ENCODE results near the gene AQP7.
"Not testable (repeated sequence)": the region's sequence is repeated elsewhere in the genome, so short reads cannot be mapped to it uniquely, and the experiment has no call there.

AQP7 gene

DNA sequence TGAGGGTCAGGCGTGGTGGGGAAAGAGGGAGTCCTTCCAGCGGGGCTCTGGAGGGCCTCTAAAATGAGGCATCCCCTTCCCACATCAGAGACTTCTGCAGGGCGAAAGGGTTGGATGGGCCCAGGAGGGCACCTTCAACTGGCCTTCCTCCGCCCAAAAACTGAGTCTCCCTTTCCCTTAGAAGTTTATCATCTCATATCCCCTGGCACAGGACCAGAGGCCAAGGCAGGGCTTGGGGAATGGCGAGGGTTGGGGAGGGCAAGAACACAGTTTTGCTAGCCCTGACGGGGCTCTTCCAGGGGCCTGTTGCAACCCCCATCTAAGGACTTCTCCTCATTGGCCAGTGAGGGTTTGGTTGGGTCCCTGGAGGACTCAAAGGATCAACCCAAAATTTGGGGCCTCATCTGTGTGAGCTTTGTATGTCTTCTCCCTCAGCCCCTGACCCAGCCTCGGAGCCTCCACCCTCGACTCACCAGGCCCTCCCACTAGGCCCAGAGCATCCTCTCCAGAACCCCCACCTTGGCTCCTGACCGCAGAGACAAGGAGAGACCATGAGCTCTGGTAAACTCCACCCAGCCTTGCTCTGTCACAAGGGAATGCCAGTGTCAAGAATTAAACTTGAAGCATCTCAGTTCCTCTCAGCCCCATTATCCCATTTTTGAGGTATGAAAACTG, 24.1 kb downstream of the AQP7 start:
- DNase-seq (ENCODE audit: extremely low spot score, insufficient read length, low read depth) (no peak), FAIRE-seq (no peak)

DNA sequence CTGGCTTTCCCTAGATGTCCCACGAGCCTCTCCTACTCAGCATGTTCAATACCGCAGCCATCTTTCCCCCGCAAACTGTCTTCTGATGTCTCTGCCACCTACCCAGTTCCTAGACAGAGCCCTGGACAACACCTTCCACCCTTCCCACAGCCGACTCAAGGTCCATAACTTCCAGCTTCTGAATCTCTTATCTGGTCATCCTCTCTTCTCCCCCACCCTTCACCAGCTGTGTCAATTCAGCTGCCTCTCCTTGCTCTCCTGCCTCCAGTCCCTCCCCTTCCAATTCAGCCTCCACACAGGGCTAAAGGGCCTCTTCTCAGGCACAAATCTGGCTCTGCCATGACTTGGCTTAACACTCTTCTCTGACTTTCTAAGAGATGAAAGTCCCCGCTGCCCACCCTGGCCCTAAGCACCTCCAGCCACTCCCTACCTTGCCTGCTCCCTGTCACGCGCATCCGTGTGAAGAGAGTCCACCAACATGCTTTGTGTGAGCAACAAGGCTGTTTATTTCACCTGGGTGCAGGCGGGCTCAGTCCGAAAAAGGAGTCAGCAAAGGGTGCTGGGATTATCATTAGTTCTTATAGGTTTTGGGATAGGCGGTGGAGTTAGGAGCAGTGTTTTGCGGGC, 25.2 kb downstream of the AQP7 start:
- no peak for FAIRE-seq

DNA sequence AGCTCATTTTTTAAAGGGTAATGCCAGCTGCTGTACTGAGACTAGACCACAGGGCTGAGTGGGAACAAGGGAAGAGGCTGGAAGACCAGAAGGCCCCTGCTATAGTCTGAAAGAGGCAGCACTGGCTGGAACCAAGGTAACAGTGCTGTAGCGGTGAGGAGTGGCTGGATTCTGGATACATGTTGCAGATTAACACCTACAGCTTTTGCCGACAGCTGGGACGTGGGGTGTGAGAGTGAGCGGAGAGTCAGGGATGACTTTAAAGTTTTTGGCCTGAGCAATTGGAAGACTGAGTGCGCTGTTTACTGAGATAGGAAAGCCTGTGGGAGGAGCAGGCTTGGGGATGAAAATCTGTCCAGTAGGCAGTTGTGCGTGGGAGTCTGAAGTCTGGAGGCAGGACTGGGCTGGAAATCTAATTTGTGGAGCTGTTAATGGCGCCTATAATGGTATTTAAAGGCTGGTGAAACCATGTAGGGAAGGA, 26.5 kb downstream of the AQP7 start:
- no peak for FAIRE-seq
- DNase-seq (ENCODE audit: extremely low spot score, insufficient read length, low read depth): no peak

More for the DNA sequence above, 25.2 kb downstream of the AQP7 start:
- no peak for DNase-seq (ENCODE audit: extremely low spot score, insufficient read length, low read depth)

DNA sequence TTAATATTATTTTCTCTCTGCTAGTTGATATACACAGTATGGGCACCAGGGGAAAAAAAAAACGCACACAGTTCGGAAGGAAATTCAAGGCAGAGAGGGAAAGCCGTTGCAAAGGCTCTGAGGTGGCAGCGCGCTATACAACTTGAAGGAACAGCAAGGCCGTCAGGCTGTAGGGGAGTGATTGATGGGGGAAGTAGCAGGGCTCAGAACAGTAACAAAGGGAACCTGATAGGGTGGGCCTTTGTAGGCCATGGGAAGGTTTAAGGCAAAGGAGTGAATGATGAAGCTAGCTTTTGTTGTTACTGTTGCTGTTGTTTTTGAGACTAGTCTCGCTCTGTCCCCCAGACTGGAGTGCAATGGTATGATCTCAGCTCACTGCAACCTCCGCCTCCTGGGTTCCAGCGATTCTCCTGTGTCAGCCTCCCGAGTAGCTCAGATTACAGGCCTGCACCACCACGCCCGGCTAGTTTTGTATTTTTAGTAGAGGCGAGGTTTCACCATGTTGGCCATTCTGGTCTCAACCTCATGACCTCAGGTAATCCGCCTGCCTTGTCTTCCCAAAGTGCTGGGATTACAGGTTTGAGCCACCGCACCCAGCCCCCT, 27.0 kb downstream of the AQP7 start:
- DNase-seq (ENCODE audit: extremely low spot score, insufficient read length, low read depth) (no peak), FAIRE-seq (no peak)

DNA sequence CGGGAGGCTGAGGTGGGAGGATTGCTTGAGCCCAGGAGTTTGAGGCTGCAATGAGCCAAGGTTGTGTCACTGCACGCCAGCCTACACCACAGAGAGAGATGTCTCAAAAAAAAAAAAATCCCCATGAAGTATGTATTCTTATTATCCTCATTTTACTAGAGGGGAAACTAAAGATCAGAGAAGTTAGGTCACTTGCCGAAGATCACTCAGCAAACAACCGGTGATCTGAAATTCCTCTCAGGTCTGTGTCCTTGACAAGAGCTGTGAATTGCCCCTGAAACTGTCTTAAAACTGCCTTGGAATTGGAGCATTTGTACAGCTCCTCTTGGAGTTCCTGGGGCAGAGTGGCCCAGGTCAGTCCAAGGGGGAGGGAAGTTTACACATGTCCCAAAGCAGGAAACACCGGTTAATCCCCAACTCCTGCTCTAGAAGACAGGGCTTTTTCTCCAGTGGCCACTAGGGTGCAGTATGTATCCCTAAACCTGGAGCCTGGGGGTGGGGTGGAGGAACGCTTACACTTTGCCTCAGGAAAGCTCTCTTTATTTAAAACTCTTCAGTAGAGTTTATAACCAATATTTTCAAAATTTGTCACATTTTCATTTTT, 27.6 kb downstream of the AQP7 start:
- peak; percentile 29 for DNase-seq (ENCODE audit: extremely low spot score, insufficient read length, low read depth)
- peak; percentile 87 for FAIRE-seq

DNA sequence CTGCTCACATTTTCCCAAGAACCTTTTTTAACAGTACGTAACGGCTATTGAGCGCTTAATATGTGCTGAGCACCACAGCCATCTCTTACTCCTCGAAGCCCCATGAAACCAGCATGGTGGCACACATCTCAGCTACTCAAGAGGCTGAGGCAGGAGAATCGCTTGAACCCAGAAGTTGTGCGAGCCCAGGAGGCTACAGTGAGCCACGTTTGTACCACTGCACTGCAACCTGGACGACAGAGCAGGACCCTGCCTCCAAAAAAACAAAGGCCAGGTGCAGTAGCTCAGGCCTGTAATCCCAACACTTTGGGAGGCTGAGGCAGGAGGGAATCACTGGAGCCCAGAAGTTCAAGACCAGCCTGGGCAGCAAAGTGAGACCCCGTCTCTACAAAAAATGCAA, 28.2 kb downstream of the AQP7 start:
- no peak for FAIRE-seq
- no peak for DNase-seq (ENCODE audit: extremely low spot score, insufficient read length, low read depth)

DNA sequence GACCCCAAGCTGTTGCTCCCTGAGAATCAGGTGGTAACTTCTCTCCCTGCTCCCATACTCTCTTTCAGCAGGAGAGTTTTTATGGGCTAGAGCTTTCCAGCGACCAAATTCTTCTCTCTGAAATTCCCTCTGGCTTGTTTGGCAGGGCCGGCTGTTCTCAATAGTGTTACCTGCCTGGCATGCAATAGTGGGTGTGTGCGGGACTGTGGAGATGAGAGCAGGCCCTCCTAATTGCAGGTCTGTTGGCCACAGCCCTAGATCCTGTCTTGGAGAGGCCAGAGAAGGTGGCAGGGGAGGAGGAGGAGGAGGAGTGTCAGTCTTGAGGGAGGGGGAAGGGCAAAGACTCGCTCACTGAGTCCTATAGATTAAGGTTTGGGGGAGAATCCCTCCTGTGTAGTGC, 29.5 kb downstream of the AQP7 start:
- no peak for DNase-seq (ENCODE audit: extremely low spot score, insufficient read length, low read depth)
- FAIRE-seq: no peak

DNA sequence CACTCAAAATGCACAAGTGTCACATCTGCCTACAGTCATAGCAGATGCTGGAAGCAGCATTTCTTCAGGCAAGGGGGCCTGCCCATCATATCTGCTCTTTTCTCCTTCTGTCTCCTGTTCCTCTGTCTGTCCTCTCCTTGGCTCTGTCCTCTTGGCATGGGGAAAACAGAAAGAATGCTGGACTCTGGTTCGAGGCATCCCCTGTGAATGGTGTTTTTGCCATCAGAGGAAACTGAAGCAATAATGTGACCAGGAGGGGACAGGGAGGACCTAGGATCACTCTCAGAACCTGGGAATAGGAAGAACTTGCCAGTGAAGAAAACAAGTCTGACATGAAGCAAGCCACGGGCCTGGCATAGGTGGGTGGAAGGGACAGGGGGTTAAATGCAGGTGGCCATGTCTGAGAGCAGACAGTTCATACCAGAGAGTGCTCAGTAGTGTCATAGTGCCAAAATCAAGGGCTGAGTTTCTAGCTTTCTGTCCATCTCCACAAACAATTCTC, 35.3 kb downstream of the AQP7 start:
- no peak for FAIRE-seq
- no peak for DNase-seq (ENCODE audit: extremely low spot score, insufficient read length, low read depth)

DNA sequence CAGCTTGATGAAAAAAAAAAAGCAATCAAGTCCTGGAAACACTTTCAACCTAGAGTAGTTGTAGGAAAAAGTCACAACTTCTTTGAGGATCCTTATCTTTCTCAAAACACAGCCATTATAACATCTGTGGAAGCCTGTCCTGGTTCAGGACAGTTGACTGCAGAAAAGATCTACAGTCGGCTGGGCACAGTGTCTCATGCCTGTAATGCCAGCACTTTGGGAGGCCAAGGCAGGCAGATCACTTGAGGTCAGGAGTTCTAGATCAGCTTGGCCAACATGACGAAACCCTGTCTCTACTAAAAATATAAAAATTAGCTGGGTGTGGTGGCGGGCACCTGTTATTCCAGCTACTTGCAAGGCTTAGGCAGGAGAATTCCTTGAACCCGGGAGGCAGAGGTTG, 37.6 kb downstream of the AQP7 start:
- FAIRE-seq; DNase-seq (ENCODE audit: extremely low spot score, insufficient read length, low read depth): not testable (repeated sequence)

DNA sequence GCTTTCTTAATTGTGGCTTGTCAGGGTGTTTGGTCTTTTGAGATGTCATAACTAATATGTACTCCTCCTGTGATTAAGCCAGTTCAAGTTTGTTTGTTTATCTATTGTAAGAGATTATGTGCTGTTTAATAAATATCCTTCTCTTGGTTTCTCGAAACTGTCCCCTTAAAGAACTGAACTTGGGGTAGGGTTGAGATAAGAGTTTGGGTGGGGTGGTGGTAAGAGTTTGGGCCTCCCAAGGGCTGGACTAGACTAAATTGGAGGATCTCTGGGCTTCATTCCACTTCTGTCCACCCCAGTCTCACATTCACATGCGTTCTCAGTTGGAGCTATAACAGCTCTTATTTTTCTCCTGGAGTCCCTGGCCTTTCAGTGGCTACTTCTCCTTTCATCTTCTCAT, 38.2 kb downstream of the AQP7 start:
- DNase-seq (ENCODE audit: extremely low spot score, insufficient read length, low read depth) (no peak), FAIRE-seq (no peak)

DNA sequence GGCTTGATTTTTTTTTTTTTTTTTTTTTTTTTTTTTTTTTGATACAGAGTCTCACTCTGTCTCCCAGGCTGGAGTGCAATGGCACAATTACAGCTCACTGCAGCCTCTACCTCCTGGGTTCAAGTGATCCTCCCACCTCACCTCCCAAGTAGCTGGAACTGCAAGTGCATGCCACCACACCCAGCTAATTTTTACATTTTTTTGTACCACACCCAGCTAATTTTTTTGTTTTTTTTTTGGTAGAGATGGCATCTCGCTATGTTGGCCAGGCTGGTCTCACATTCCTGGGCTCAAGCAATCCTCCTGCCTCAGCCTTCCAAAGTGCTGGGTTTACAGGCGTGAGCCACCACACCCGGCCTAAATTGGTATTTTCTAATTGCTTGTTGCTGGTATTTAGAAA, 43.7 kb downstream of the AQP7 start:
- not testable (repeated sequence) for FAIRE-seq; DNase-seq (ENCODE audit: extremely low spot score, insufficient read length, low read depth)

DNA sequence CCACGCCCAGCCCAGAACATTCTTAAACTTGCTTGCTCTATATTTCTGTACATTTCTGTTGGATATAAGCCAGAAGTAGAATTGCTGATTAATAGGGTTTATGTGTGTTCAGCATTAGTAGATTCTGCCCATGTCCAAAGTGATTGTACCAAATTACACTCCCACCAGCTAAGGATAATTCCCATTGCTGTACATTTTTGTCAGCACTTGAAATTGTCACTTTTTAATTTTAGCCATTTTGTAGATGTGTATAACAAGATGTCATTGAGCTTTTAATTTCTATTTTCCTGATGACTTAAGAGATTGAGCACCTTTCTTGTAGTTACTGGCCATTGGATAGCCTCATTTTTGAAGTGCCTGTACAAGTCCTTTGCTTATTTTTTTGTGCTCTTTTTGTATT, 46.4 kb downstream of the AQP7 start:
- FAIRE-seq: no peak
- DNase-seq (ENCODE audit: extremely low spot score, insufficient read length, low read depth): no peak

DNA sequence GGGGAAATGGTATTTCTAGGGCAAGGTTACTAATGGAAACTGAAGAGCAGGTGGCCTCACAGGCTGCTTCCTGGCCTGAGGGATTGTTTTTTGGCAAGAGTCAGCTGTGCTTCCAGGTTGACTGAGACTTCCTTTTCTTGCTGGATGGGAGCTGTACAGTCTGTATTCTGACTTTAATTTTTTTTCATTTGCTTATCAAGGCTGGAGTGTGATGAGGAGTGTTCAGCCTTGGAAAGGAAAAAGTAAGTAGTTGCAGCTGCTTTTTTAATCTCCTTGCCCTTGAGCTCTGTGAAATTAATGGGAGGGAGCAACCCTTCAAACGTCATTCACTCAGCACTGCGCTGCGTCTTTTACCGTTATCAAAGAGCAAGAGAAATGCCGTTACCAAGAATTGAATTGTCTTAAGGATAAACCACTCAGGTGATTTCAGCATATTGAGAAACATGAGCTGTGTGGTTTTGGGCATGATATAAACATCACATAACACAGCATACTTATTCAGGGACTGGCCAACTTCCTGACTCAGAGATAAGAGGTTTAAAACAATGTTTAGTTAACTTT, 47.6 kb downstream of the AQP7 start:
- no peak for FAIRE-seq
- no peak for DNase-seq (ENCODE audit: extremely low spot score, insufficient read length, low read depth)

DNA sequence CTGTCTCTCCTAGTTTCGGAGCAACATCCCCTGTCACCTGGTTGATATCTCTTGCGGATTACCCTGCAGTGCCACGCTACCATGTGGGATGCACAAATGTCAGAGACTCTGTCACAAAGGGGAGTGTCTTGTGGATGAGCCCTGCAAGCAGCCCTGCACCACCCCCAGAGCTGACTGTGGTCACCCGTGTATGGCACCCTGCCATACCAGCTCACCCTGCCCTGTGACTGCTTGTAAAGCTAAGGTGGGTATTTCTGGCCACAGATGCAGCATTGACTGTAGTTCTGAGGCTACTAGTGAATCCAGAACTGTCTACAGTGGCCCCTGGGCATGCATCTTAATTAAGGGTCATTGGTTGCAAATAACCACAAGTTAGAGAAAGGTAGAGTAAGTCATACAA, 50.8 kb downstream of the AQP7 start:
- no peak for FAIRE-seq
- DNase-seq (ENCODE audit: extremely low spot score, insufficient read length, low read depth): no peak

DNA sequence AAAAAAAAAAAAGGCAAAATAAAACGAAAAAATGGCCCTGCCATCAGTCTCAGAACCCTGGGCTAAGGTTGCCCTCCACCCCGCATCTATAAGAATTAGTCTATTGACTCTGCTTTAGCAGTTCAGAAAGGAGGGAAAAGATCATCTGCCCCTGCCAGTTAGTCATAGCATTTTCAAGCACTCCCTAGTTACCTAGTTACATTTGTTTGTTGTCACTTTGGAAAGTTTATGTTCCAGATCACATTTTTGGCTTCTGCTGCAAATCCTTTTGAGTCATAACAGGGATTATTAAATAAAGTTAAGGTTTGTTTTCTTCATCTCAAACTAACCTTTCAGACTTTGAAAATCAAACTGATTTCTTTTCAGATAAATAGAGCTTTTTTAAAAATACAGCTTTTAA, 52.1 kb downstream of the AQP7 start:
- no peak for DNase-seq (ENCODE audit: extremely low spot score, insufficient read length, low read depth)
- no peak for FAIRE-seq

DNA sequence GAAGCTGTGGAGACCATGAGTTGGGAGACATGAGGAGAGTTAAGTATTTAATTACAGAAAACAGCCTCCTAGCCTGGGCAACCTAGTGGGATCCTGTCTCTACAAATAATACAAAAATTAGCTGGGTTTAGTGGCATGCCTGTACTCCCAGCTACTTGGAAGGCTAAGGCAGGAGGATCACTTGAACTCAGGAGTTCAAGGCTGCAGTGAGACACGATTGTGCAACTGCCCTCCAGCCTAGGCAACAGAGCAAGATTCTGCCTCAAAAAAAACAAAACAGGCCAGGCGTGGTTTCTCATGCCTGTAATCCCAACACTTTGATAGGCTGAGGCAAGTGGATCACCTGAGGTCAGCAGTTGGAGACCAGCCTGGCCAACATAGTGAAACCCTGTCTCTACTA, 52.6 kb downstream of the AQP7 start:
- FAIRE-seq (no peak), DNase-seq (ENCODE audit: extremely low spot score, insufficient read length, low read depth) (no peak)

DNA sequence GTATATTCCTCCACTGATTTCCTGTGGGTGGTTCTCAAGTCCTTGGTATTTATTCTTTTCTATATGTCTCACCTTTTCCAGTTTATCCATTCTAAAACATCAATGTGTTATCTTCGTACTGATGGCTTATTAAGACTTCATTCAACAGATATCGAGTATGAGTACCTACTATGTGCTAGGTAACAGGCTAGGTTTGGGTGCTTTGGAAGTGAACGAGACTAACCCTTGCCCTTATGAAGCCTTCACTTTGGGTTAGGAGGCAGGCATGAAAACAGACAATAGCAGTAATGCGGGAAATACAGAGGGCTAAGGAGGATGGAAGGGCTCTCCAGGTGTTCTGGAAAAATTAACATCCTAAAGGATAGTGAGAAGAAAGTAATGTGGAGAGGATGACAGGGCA, 53.4 kb downstream of the AQP7 start:
- DNase-seq (ENCODE audit: extremely low spot score, insufficient read length, low read depth) (no peak), FAIRE-seq (no peak)

DNA sequence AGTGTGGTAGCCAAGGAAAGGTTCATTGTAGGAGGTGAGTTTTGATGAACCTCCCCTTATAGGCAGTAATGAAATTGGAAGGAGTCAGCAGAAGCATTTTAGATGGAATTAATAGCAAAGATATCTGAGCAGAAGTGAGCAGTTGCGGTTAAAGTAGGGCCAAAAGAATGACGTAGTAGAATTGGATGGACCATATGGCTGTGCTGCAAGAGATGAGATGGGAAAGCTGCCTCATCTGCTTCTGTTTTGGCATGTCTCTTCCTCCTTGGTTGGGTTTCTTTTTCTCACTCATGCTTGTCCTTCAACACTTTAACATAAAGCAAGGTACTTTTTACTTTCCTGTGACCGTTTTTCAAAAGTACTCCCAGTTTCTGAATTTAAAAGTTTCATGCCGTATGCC, 55.8 kb downstream of the AQP7 start:
- DNase-seq (ENCODE audit: extremely low spot score, insufficient read length, low read depth) (no peak), FAIRE-seq (no peak)

DNA sequence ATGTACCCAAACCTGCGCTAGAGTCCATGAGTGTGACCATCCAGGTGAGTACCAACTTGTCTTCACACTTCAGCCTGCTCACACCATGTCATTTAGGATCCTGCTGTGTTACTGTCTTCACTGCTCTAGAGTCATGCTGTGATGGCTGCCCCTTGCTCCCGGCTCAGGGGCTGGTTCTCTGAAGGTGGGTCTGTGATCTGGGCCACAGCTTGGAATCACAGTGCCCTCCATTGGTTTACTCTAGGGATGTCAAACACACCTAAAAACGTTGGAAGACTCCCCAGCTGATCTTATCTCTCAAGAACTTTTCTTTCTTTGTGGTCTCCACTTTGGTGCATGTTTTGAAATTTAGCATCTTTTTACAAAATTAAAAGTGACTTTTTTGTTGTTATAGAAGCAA, 58.2 kb downstream of the AQP7 start:
- DNase-seq (ENCODE audit: extremely low spot score, insufficient read length, low read depth) (no peak), FAIRE-seq (no peak)

DNA sequence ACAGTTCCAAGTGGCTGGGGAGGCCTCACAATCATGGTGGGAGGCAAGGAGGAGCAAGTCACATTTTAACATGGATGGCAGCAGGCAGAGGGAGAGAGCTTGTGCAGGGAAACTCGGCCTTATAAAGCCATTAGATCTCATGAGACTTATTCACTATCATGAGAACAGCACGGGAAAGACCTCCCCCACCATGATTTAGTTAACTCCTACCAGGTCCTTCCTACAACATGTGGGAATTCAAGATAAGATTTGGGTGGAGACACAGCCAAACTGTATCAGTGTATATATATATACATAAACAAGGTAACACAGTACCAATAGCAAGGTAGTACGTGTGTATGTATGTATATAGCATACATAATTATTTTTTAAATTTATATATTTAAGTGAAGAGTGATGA, 61.2 kb downstream of the AQP7 start:
- DNase-seq (ENCODE audit: extremely low spot score, insufficient read length, low read depth) (no peak), FAIRE-seq (no peak)

DNA sequence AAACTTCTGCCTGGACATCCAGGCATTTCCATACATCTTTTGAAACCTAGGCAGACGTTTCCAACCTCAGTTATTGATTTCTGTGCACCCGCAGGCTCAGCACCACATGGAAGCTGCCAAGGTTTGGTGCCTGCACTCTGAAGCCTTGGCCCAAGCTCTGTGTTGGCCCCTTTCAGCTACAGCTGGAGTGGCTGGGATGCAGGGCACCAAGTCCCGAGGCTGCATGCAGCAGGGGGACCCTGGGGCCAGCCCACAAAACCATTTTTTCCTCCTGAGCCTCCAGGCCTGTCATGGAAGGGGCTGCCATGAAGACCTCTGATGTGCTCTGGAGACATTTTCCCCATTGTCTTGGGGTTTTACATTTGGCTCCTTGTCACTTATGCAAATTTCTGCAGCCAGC, 62.2 kb downstream of the AQP7 start:
- no peak for DNase-seq (ENCODE audit: extremely low spot score, insufficient read length, low read depth)
- no peak for FAIRE-seq
